H1 (cell line): ENCODE results near the gene CCDC9B. TPM values are rescaled to one million over a fixed set of nuclear protein-coding genes. Genes with fewer than 3 reads are reported as not detected.

ENCODE experiments used
- CTCF ChIA-PET: fragments of 300-600 bp; sonication (Branson Sonifier 250); formaldehyde crosslinking; loops from one replicate; lab custom pipeline; 2021; ENCODE audit not compliant: partially characterized antibody; lab: Charles Lee
- POLR2A ChIA-PET: fragments of 300-600 bp; sonication (Branson Sonifier 250); formaldehyde crosslinking; loops from one replicate; lab custom pipeline; 2021; ENCODE audit warnings: inconsistent platforms; ENCODE audit not compliant: partially characterized antibody; lab: Charles Lee
- DNase-seq, 2 experiments: peaks; one replicate each; pipeline versions ENCODE4 v3.0.0 to v3.0.0-alpha.2; 2010 to 2022; ENCODE audit warnings: low spot score in 2 of 2, low read depth in 1 of 2, mixed read lengths in 1 of 2
- FAIRE-seq: peaks from 2 replicates; lab custom pipeline; 2011; peaks lifted over from hg19 to GRCh38; lab: Jason Lieb, UNC
- H2AFZ ChIP-seq: 2 replicates; pipeline ENCODE4 v1.8.1; 2012; ENCODE audit warnings: low read length, inconsistent platforms
- H2AK5ac ChIP-seq: 2 replicates; pipeline ENCODE4 v1.6.1; 2013; ENCODE audit warnings: low read depth, low read length
- H2BK120ac ChIP-seq: replicated peaks from 2 replicates; pipeline ENCODE3; 2013; ENCODE audit warnings: low read depth, low read length, inconsistent platforms
- H2BK12ac ChIP-seq: 2 replicates; pipeline ENCODE4 v1.6.1; 2013; ENCODE audit warnings: low read depth, low read length
- H2BK15ac ChIP-seq: 2 replicates; pipeline ENCODE4 v1.6.1; 2013; ENCODE audit warnings: low read length
- H2BK20ac ChIP-seq: 2 replicates; pipeline ENCODE4 v1.6.1; 2013; ENCODE audit warnings: low read length
- H2BK5ac ChIP-seq: 2 replicates; pipeline ENCODE4 v1.6.1; 2013; ENCODE audit warnings: low read depth, low read length
- H3K14ac ChIP-seq: 2 replicates; pipeline ENCODE4 v1.6.1; 2013; ENCODE audit warnings: inconsistent platforms; ENCODE audit not compliant: insufficient read length
- H3K18ac ChIP-seq: 2 replicates; pipeline ENCODE4 v1.6.1; 2013; ENCODE audit warnings: low read length; ENCODE audit errors: extremely low read depth
- H3K23ac ChIP-seq: 2 replicates; pipeline ENCODE4 v1.6.1; 2013; ENCODE audit warnings: inconsistent platforms; ENCODE audit not compliant: insufficient read length
- H3K23me2 ChIP-seq: 2 replicates; pipeline ENCODE4 v1.6.1; 2013; ENCODE audit warnings: low read depth, low read length
- H3K27ac ChIP-seq: 2 replicates; pipeline ENCODE4 v1.6.1; 2011; ENCODE audit warnings: low read depth, low read length, inconsistent platforms
- H3K27me3 ChIP-seq, 4 experiments: replicated peaks in 1 of 4; 1 replicate in 1 of 4; 2 replicates in 3 of 4; pipeline versions ENCODE4 v1.6.1 to v1.8.1; 2011 to 2013; ENCODE audit warnings: low read length in 3 of 4, mild to moderate bottlenecking in 3 of 4, inconsistent platforms in 2 of 4, mixed read lengths in 2 of 4, moderate library complexity in 1 of 4; ENCODE audit not compliant: control insufficient read depth in 3 of 4, insufficient read depth in 3 of 4; ENCODE audit errors: extremely low read depth in 1 of 4
- H3K36me3 ChIP-seq, 4 experiments: 2 replicates each; pipeline versions ENCODE4 v1.6.1 to v1.8.1; 2011 to 2013; ENCODE audit warnings: mild to moderate bottlenecking in 4 of 4, low read length in 3 of 4, moderate library complexity in 2 of 4, control low read depth in 1 of 4, inconsistent platforms in 1 of 4; ENCODE audit not compliant: insufficient read depth in 4 of 4, control insufficient read depth in 2 of 4
- H3K4ac ChIP-seq: replicated peaks from 2 replicates; pipeline ENCODE3; 2013; ENCODE audit warnings: low read length, low read depth, mixed read lengths, inconsistent platforms; ENCODE audit not compliant: insufficient read length
- H3K4me1 ChIP-seq, 4 experiments: replicated peaks in 1 of 4; 1 replicate in 1 of 4; 2 replicates in 3 of 4; pipeline versions ENCODE4 v1.6.1 to v1.8.1; 2011 to 2013; ENCODE audit warnings: low read length in 3 of 4, inconsistent platforms in 2 of 4, mixed read lengths in 1 of 4; ENCODE audit not compliant: insufficient read depth in 4 of 4, control insufficient read depth in 3 of 4
- H3K4me2 ChIP-seq, 2 experiments: 2 replicates each; pipeline versions ENCODE4 v1.6.1 to v1.8.1; 2011 to 2013; ENCODE audit warnings: low read depth in 2 of 2, low read length in 2 of 2, control low read depth in 1 of 2, inconsistent platforms in 1 of 2, mild to moderate bottlenecking in 1 of 2; ENCODE audit not compliant: insufficient read depth in 1 of 2
- H3K4me3 ChIP-seq, 4 experiments: fragments of 200-600, 300-600 bp in 1 of 4; sonication (generic), shearing (Covaris generic), sonication (Bioruptor Twin) in 1 of 4; 2 replicates each; pipeline versions ENCODE4 v1.5.1 to v1.8.1; 2011 to 2016; ENCODE audit warnings: low read length in 4 of 4, low read depth in 3 of 4, control low read depth in 2 of 4, inconsistent platforms in 2 of 4, mild to moderate bottlenecking in 2 of 4, mixed read lengths in 1 of 4, moderate library complexity in 1 of 4; ENCODE audit not compliant: insufficient read depth in 2 of 4; ENCODE audit errors: extremely low read depth in 1 of 4
- H3K56ac ChIP-seq: replicated peaks from 2 replicates; pipeline ENCODE3; 2013; ENCODE audit warnings: low read depth, mild to moderate bottlenecking, mixed read lengths, low read length, inconsistent platforms; ENCODE audit not compliant: insufficient read length
- H3K79me1 ChIP-seq: 2 replicates; pipeline ENCODE4 v1.6.1; 2013; ENCODE audit warnings: low read depth, low read length, control low read depth
- H3K79me2 ChIP-seq, 2 experiments: 2 replicates each; pipeline versions ENCODE4 v1.6.1 to v1.8.1; 2012 to 2013; ENCODE audit warnings: low read length in 2 of 2, mild to moderate bottlenecking in 2 of 2, inconsistent platforms in 1 of 2; ENCODE audit not compliant: insufficient read depth in 2 of 2, control insufficient read depth in 1 of 2
- H3K9ac ChIP-seq, 4 experiments: replicated peaks in 1 of 4; 1 replicate in 1 of 4; 2 replicates in 3 of 4; pipeline versions ENCODE4 v1.6.1 to v1.8.1; 2011 to 2013; ENCODE audit warnings: low read depth in 3 of 4, low read length in 3 of 4, control low read depth in 2 of 4, mild to moderate bottlenecking in 2 of 4, moderate library complexity in 2 of 4, inconsistent platforms in 1 of 4; ENCODE audit errors: extremely low read depth in 1 of 4
- H3K9me3 ChIP-seq, 2 experiments: 2 replicates each; pipeline versions ENCODE4 v1.6.1 to v1.8.1; 2012 to 2013; ENCODE audit warnings: mild to moderate bottlenecking in 2 of 2, moderate library complexity in 2 of 2, control low read depth in 1 of 2, inconsistent platforms in 1 of 2, low read depth in 1 of 2, low read length in 1 of 2, mixed read lengths in 1 of 2; ENCODE audit not compliant: insufficient read depth in 2 of 2
- H4K20me1 ChIP-seq, 2 experiments: replicated peaks in 1 of 2; 2 replicates each; pipeline versions ENCODE3 to v1.8.1; 2011 to 2013; ENCODE audit warnings: inconsistent platforms in 2 of 2, low read length in 2 of 2, mild to moderate bottlenecking in 1 of 2; ENCODE audit not compliant: insufficient read depth in 2 of 2, control insufficient read depth in 1 of 2
- H4K5ac ChIP-seq: 2 replicates; pipeline ENCODE4 v1.6.1; 2013; ENCODE audit warnings: low read length, low read depth, mixed read lengths, inconsistent platforms; ENCODE audit not compliant: insufficient read length
- H4K8ac ChIP-seq: 2 replicates; pipeline ENCODE4 v1.8.0; 2013; ENCODE audit warnings: mild to moderate bottlenecking, moderate library complexity, low read length, inconsistent platforms; ENCODE audit not compliant: insufficient read depth; ENCODE audit errors: extremely low read depth
- H4K91ac ChIP-seq: replicated peaks from 2 replicates; pipeline ENCODE3; 2013; ENCODE audit warnings: low read length, mixed read lengths, inconsistent platforms; ENCODE audit not compliant: insufficient read length
- SIRT6 ChIP-seq: IDR thresholded peaks from one replicate; pipeline ENCODE4 v1.7.1; 2012; ENCODE audit warnings: low read length, inconsistent platforms
- WGBS, 2 experiments: shearing (Covaris generic) in 1 of 2; methylation state at CpG; one replicate each; pipeline versions ENCODE4 v1.1.6 to v1.1.7; 2013 to 2015; ENCODE audit warnings: low lambda C conversion rate in 2 of 2, mixed read lengths in 2 of 2, inconsistent platforms in 1 of 2, low coverage in 1 of 2, missing lambda C conversion rate in 1 of 2; ENCODE audit not compliant: insufficient replicate concordance in 2 of 2, insufficient coverage in 1 of 2, insufficient read length in 1 of 2; ENCODE audit errors: extremely low coverage in 1 of 2, missing lambda C conversion rate in 1 of 2; 5-methylcytosine and 5-hydroxymethylcytosine counted together
- polyA plus RNA-seq, 7 experiments: library from polyadenylated mRNA; depleted of rRNA in 3 of 7; stranded (reverse) in 5 of 7; unstranded in 2 of 7; fragments of >200 nt in 5 of 7; fragments of 200-250 nt in 2 of 7; gene quantifications; 1 replicate in 5 of 7; 2 replicates in 1 of 7; 4 replicates in 1 of 7; pipeline versions ENCODE4 v1.2.1 to v1.2.3, GENCODE V29; 2011 to 2013; ENCODE audit warnings: missing spikeins in 2 of 7, mixed read lengths in 2 of 7
- total RNA-seq: library from RNA; stranded (reverse); fragmentation: NEBNext Ultra II Directional; extraction: Animal tissue kit (Norgen Biotek cat#: 25700); gene quantifications from 2 replicates; pipeline ENCODE4 v1.2.1, GENCODE V29; 2021

Gene CCDC9B
- total and polyA plus RNA-seq, 2 of the 8 experiments (the other 6 are each of a cell fraction or from before 2014, with no cell fraction given) = 0.45 to 0.78 TPM

- Histone ChIP-seq H3K27ac (no peak overlapping the region), H3K4me2 (peak overlapping the region; percentile 58 to 82; a peak in 3 of 4 replicates), H3K18ac (no peak overlapping the region), H3K4ac (peak overlapping the region; percentile 19), H2AFZ (no peak overlapping the region), H4K91ac (peak overlapping the region; percentile 72), H2BK15ac (peak overlapping the region; percentile 33; the same call in 1 of the 2 replicates), H2BK5ac (peak overlapping the region; percentile 53; the same call in 1 of the 2 replicates), H4K20me1 (no peaks in the 10 kb centered on the region), H3K27me3 (peaks cover 0 to 6% (median 0%) of the 10 kb centered on the region in 4 experiments; a peak in 2 of 7 replicates), H2BK20ac (no peak overlapping the region), H3K23ac (no peak overlapping the region), H3K56ac (no peak overlapping the region), H3K9ac (no peak overlapping the region), H3K79me1 (no peaks in the 10 kb centered on the region; the same call in 1 of the 2 replicates), H3K79me2 (peaks cover 0 to 14% of the 10 kb centered on the region in 2 experiments; a peak in 3 of 4 replicates), H2BK12ac (peak overlapping the region; percentile 71), H3K9me3 (no peaks in the 10 kb centered on the region; a peak in 1 of 4 replicates), H3K4me3 (peak overlapping the region in 2 of 4 experiments; percentile 5 to 43; a peak in 1 of 8 replicates), H2AK5ac (no peak overlapping the region), H4K5ac (no peak overlapping the region), H4K8ac (no peak overlapping the region), H3K36me3 (peaks cover 0 to 11% (median 0%) of the 10 kb centered on the region in 4 experiments; a peak in 3 of 8 replicates), H3K4me1 (peaks cover 20 to 36% (median 26%) of the 10 kb centered on the region in 4 experiments; a peak in 6 of 7 replicates), H3K23me2 (peaks cover 6% of the 10 kb centered on the region), H2BK120ac (no peak overlapping the region), H3K14ac (no peak overlapping the region)
- CTCF ChIA-PET = interaction anchor here (0.5 to 21.1 kb wide), 15 partner anchors 9 to 630 kb away, joined by 3 to 295 read pairs (median 4); partner anchors contain the start of genes CCDC9B and PLCB2
- WGBS, 2 experiments = 92% methylated on average over 5 of the region's 5 CpGs; no CpG with 5 or more reads in 1 of the 2 experiments
- POLR2A ChIA-PET = interaction anchor here (0.6 to 5.6 kb wide), 6 partner anchors 9 to 88 kb away, joined by 3 to 66 read pairs (median 4); partner anchors contain the start of genes CCDC9B, KNSTRN and PLCB2
- DNase-seq (no peak), FAIRE-seq (no peak)
- no peak for TF ChIP-seq SIRT6
These were observed 12.0 kb downstream of the CCDC9B start for GRCh38 chr15:40328751-40329150.
